Epithelial cell of prostate (primary cell): ENCODE results near the gene GRID1.
"Not testable (repeated sequence)": the region's sequence is repeated elsewhere in the genome, so short reads cannot be mapped to it uniquely, and the experiment has no call there.

Source experiments
- DNase-seq: peaks from one replicate; pipeline ENCODE4 v3.0.0-alpha.2; 2011; ENCODE audit warnings: low read depth, low spot score
- H3K27ac ChIP-seq: fragments of 450-650 bp; 2 replicates; pipeline ENCODE4 v1.5.1; 2017; ENCODE audit warnings: mild to moderate bottlenecking

The GRID1 gene

DNA sequence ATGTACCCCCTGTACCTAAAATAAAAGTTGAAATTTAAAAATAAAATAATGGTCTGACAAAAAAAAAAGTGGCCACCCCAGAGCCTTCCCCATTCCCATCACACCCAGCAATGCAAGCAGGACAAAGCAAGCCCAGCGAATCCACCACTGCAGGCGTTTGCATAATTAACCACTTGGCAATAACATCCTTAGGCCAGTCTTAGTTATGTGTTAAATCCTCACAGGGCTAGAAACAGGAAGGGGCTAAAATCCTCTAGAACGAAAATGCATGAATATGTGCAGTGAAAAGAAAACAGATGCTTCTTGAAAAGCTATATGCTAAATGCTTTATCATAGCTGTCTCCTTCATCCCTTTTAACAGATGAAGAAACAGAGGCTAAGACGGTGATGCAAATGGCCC, 229.7 kb downstream of the GRID1 start:
- DNase-seq: no peak
- H3K27ac ChIP-seq: no peak overlapping the region

GRCh38 chr10:86135191-86135590, 231.4 kb downstream of the GRID1 start:
- no peak for DNase-seq
- H3K27ac ChIP-seq: no peak overlapping the region

- no peak for DNase-seq
Measured at GRCh38 chr10:86130737-86131475, 235.7 kb downstream of the GRID1 start.

GRCh38 chr10:86130041-86130440, 236.6 kb downstream of the GRID1 start:
- no peak overlapping the region for H3K27ac ChIP-seq
- DNase-seq: no peak

More at GRCh38 chr10:86130737-86131475, 235.7 kb downstream of the GRID1 start:
- H3K27ac ChIP-seq: no peak overlapping the region

- H3K27ac ChIP-seq: no peak overlapping the region
- DNase-seq: no peak
Measured at GRCh38 chr10:86128360-86128759, 238.2 kb downstream of the GRID1 start.

DNA sequence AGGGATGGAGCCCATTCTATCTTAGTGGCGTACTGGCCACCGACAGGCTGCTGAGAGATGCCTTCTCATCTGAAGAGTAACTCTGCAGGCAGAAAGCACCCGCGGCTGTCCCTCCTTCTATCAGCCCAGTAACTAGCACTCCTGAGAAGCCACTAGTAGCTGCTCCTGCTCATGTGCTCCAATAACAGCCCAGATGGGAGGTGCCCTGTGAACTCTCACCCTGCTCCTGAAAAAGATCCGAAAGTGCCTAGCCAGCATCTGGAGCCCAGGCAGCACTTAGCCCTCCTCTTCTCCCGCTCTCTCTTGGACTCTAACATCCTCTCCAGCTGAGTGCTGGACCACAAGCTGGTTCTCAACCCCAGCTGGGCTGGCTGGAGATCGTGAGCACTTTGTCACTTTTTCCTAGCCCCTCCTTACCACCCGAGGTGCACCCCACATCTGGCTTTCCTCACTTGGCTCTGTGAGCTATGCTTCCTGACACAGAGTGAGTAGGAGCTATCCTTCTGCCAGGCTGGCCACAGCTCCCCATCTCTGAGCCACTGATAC, 239.2 kb downstream of the GRID1 start:
- no peak overlapping the region for H3K27ac ChIP-seq
- no peak for DNase-seq

DNA sequence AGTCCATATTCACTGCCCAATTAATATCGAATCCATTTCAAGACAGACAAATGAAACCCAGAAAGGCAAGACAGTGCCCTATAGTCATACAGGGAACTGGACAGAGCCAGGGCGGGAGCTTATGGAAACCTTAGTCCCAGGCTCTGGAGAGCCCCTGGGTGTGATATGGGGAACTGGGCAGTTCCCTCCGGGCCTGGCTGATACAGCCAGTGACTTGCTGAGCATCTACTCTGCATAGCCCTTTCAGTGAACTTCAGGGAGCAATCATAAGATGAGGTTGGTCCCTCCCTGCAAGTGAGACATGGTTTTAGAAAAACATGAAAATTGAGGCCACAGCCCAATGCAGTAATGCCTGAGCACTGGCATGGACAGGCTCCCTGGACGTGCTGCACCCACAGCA, 241.9 kb downstream of the GRID1 start:
- H3K27ac ChIP-seq: no peak overlapping the region
- no peak for DNase-seq

DNA sequence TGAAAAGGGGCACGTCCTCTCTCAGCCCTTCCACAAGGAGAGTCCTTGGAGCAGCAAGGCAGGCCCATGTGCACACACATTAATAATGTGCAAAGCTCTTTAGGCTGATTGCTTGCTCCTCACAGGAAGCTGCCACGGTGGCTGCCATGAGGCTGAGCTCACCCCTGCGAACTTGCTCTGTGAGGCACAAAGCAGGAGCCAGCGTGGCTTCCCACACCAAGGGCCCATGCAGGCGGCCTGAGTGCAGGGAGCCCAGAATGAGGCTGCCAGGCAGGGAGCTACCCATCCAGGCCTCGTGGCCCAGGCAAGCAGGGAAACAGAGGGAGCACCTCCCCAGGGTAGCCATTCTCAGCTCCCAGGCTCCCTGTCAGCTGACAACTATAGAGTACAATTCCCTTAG, 242.9 kb downstream of the GRID1 start:
- DNase-seq: no peak
- H3K27ac ChIP-seq: no peak overlapping the region

DNA sequence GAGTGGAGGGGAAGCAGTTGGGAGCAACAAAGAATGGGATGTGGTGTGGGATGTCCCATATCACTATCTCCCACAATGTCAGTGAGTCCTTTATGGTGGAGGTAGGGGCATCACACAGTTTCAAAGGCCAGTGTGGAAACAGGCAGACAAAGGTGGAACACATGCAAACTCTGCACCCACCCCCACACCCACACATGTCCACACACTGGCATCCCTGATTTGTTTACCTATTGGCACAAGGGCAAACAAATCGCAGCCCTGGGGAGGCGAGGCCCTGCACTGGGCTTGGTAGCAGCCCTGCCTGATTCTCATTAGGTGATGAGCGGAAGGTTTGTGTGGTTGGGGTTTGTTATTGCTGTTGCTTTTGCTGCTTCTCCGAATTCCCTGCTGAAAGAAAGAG, 243.3 kb downstream of the GRID1 start:
- no peak overlapping the region for H3K27ac ChIP-seq
- no peak for DNase-seq

DNA sequence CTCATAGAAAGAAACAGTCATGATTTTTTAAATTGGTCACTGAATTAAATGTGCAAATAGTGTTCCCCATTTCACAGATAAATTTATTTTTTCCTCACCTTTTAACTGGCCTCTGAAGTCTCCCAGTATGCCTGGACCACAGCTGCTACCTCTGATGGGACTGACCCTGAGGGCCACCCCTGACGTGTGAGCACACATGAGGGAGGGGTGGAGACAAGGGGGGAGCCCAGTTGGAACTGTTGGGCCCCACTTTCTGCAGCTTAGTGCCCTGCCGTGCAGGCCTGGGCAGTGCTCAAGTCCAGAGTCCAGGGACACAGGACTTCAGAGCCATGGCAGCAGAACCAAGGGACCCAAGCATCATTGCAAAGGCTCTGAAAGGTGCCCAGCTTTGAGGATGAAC, 243.9 kb downstream of the GRID1 start:
- no peak for DNase-seq
- H3K27ac ChIP-seq: no peak overlapping the region

DNA sequence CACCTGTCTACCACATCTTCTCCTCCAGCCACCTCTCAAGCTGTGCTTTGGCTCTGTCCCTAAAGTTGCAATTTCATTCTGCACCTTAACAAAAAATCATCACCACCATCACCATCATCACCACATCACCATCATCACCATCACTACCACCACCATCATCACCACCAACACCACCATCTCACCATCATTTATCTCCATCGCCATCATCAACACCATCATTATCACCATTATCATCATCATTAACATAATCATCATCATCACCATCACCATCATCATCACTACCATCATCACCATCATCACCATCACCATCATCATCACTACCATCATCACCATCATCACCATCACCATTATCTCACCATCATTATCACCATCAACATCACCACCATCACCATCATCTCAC, 245.4 kb downstream of the GRID1 start:
- DNase-seq: no peak
- no peak overlapping the region for H3K27ac ChIP-seq

GRCh38 chr10:86117051-86117450, 249.5 kb downstream of the GRID1 start:
- no peak for DNase-seq

DNA sequence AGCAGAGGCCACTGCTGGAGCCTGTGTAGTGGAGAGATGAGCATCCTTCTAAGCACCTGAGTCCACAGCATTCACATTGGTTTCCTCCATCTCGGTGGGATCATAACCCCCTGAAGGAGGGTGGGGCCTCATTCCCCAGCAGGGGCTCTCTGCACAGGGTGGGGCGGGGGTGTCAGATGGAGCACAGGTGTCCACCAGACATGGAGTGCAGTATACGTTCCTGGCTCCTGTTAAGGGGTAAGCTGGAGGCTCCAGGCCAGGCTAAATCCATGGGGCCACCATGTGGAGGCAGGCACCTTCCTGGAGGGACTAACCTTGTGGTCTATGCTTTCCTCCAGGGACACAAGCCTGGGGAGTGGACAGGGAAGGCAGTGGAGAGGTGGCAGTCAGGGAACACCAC, 252.6 kb downstream of the GRID1 start:
- no peak for DNase-seq
- no peak overlapping the region for H3K27ac ChIP-seq

More at GRCh38 chr10:86117051-86117450, 249.5 kb downstream of the GRID1 start:
- H3K27ac ChIP-seq: no peak overlapping the region

DNA sequence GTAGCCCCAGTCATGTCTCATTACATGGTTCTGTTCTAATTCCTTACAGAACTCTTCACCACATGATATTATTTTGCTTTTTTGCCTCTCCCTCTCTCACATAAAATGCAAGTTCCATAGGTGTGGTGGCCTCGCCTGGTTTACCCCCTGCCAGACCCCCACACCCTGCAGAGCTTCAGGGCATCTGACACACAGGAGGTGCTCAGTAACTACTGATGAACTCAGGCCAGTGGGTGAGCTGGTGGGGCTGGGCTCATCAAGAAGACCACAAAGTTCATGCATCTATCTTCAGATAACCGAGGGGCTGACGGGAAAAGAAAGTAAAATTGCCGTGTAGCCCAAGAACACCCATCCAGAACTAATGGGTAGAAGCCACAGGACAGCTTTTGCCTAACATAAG, 253.1 kb downstream of the GRID1 start:
- H3K27ac ChIP-seq: no peak overlapping the region
- no peak for DNase-seq

DNA sequence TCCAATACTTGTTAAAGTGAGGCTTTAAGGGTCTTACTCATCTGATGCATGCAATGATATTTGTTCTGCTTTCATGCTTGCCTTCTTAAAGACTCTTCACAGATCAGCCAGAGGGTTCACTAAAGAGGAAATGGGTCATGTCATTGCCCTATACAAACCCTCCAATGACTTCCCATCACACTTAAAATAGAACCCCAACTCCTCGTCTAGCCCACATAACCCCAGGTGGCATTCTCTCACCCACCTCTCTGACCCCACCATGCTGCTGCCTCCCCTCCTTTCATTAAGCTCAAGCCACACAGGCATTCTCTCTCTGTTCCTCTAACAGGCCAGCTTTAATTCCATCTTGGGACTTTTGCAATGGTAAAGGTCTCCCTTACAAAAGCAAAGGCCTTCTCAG, 253.6 kb downstream of the GRID1 start:
- H3K27ac ChIP-seq: no peak overlapping the region
- no peak for DNase-seq

- no peak overlapping the region for H3K27ac ChIP-seq
- no peak for DNase-seq
Measured at GRCh38 chr10:86111902-86112545, 254.6 kb downstream of the GRID1 start.

- H3K27ac ChIP-seq: no peak overlapping the region
- DNase-seq: no peak
Measured at GRCh38 chr10:86110156-86110786, 256.3 kb downstream of the GRID1 start.

- no peak overlapping the region for H3K27ac ChIP-seq
- DNase-seq: no peak
Measured at GRCh38 chr10:86109421-86109820, 257.2 kb downstream of the GRID1 start.

GRCh38 chr10:86108696-86109095, 257.9 kb downstream of the GRID1 start:
- H3K27ac ChIP-seq: no peak overlapping the region
- no peak for DNase-seq

DNA sequence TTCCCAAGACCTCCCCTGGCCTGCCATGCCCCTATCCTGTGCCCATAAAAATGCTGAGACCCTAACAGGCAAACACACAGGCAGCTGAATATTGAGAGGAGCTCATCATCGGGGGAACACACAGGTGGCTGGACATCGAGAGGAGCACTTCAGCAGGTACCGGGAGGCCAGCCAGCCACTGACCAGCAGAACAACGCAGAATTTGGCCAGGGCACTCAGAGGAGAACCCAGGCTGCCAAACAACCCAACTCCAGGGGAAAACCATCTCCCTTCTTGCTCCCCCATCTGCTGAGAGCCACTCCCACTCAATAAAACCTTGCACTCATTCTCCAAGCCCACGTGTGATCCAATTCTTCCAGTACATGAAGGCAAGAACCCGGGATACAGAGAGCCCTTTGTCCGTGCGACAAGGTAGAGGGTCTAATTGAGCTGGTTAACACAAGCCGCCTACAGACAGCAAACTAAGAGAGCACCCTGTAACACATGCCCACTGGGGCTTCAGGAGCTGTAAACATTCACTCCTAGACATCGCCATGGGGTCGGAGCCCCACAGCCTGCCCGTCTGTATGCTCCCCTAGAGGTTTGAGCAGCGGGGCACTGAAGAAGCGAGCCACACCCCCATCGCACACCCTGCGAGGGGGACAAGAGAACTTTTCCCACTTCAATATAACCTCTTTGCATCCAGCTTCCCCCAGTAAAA, 258.8 kb downstream of the GRID1 start:
- not testable (repeated sequence) for DNase-seq, H3K27ac ChIP-seq

DNA sequence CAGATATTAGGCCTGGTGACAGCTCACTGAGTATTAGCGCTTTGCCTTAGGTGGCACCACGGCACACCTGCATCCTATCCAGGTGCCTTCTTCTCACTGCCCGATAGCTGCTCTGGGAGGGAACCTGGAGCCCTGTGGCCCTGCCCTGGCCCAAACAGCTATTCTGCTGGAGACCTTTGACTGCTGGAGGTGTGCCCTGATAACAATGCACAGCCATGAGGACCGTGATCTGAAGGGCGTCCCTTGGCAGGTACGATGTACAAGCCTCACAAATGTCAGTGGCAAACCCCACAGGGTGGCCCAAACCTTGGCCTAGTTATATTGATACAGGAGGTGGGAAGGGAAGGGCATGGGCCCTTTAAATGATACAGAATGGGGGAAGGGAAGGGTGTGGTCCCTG, 259.5 kb downstream of the GRID1 start:
- DNase-seq: no peak
- H3K27ac ChIP-seq: no peak overlapping the region
